ENCODE results near the gene CEP104.

The CEP104 gene

DNA sequence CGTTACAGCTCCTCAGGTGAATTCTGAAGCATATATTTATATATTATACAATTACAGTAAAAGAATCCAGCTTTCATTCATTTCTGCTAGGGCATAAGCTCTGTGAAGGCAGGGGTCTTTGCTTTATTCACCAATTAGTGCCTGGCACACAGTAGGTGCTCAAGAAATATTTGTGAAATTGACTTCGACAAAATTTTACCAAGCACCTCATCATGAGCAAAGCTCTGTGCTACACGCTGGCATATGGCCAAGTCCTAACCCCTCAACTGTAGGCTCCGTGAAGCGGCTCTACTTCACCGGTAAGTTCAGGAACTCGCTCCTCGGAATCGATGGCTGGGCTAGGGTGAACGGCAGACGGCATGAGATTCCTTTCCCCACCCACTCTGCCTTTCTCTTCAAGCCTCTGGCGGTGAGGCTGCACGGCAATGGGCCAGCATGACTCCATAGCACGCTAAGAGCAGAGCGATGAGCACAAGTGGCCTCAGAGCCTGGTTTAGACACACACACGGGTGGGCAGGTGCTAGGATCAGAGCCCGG lies 34.4 kb upstream of the CEP104 start:
- H3K4me1 ChIP-seq (ENCODE audit: control insufficient read depth, insufficient read depth, low read length): peaks cover 4% of the 10 kb centered on the region
- no peaks in the 10 kb centered on the region for H3K27me3 ChIP-seq (replicated peaks; ENCODE audit: control insufficient read depth, insufficient read depth, low read length)
- H3K4me3 ChIP-seq (ENCODE audit: low read length): no peak overlapping the region
- no peak for DNase-seq (ENCODE audit: low read depth)
- no peak overlapping the region for H3K9ac ChIP-seq (ENCODE audit: low read length)
- H3K9me3 ChIP-seq (ENCODE audit: control insufficient read depth, low read length): no peaks in the 10 kb centered on the region
- peaks cover 43% of the 10 kb centered on the region for H3K36me3 ChIP-seq (ENCODE audit: control insufficient read depth, insufficient read depth, low read length, severe bottlenecking)

DNA sequence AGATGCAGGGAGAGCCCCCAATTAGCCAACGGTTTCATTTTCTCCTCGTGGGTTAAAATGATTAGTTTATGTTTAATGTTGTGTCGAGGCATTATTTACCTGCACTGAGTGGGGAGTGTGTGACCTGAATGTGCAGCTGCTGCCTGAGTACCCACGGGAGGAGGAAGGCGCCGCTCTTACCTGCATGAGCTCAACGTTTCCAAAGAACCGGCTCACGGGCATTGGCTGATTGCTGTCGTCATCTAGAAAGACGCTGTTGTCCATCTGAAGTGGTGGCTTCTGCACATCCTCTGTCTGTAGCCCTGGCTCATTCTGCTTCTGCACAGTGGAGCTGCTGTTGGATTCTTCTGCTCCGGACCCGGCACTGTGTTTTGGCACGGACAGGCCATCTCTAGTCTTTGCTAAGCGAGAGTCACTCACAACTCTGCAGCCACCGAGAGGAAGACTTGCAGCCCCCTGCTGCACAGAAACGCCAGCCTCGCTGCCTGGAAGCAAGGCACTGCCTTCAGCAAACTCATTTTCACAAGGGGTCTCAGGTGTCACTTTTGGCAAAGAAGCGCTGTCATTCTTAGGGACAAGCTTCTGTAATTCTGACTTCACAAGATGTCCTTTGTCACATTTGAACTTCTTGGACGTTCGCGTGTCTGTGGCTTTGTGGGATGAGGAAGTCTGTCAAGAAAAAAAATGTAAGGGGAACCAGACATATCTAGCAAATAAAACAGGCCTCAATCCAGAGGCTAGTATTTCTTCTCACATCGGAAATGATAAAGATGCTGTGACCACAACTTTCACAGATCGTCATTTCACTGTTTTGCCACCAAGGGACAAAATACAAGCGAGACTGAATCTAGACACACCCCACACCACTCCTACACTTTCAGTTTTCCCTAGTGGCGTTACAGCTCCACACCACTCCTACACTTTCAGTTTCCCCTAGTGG lies 33.6 kb upstream of the CEP104 start:
- Histone ChIP-seq H3K27me3 (replicated peaks; ENCODE audit: control insufficient read depth, insufficient read depth, low read length) (no peaks in the 10 kb centered on the region), H3K9ac (ENCODE audit: low read length) (no peak overlapping the region), H3K36me3 (ENCODE audit: control insufficient read depth, insufficient read depth, low read length, severe bottlenecking) (peaks cover 51% of the 10 kb centered on the region), H3K4me3 (ENCODE audit: low read length) (no peak overlapping the region), H3K4me1 (ENCODE audit: control insufficient read depth, insufficient read depth, low read length) (peaks cover under 1% of the 10 kb centered on the region), H3K9me3 (ENCODE audit: control insufficient read depth, low read length) (no peaks in the 10 kb centered on the region)
- DNase-seq (ENCODE audit: low read depth): no peak

DNA sequence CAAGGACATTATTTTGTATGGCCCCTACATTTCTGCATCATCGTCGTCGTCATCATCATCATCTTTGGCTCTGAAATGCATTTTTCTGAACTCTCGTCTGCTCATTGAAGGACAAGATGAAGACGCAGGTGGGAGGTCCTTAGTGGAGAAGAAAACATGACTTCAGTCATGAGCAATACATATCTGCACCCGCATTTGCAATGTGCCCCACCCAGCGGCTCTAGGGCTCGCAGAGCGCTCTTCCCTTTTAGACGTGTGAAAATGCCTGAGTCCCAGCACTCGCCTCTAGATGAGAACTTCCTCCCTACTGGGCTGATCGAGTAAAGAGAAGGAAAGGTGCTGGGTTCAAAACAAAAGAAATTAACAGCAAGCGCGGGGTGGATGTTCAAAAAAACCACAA lies 32.9 kb upstream of the CEP104 start:
- no peak for DNase-seq (ENCODE audit: low read depth)
- Histone ChIP-seq H3K27me3 (replicated peaks; ENCODE audit: control insufficient read depth, insufficient read depth, low read length) (no peaks in the 10 kb centered on the region), H3K4me3 (ENCODE audit: low read length) (no peak overlapping the region), H3K36me3 (ENCODE audit: control insufficient read depth, insufficient read depth, low read length, severe bottlenecking) (peaks cover 56% of the 10 kb centered on the region), H3K9me3 (ENCODE audit: control insufficient read depth, low read length) (no peaks in the 10 kb centered on the region), H3K4me1 (ENCODE audit: control insufficient read depth, insufficient read depth, low read length) (no peaks in the 10 kb centered on the region), H3K9ac (ENCODE audit: low read length) (no peak overlapping the region)

DNA sequence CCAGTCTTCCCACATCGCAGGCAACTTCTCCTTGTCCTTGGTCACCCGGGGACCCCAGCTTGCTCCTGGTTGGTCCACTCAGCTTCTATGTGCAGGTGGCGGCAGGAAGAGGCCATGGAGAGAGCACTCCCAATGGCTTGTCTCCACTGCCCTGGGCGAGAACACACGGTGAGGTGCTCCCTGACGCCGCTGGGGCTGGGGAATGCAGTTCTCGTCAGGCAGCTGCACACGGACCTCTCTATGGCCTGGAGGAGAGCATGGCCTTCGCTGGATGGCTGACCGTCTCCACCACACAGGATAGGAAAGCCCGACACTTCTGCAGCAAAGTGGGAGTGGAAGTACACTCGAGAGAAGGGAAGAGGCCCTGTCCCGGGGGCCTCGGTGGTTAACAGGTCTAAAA lies 31.3 kb upstream of the CEP104 start:
- DNase-seq (ENCODE audit: low read depth): no peak
- Histone ChIP-seq H3K9ac (ENCODE audit: low read length) (no peak overlapping the region), H3K4me3 (ENCODE audit: low read length) (no peak overlapping the region), H3K4me1 (ENCODE audit: control insufficient read depth, insufficient read depth, low read length) (no peaks in the 10 kb centered on the region), H3K27me3 (replicated peaks; ENCODE audit: control insufficient read depth, insufficient read depth, low read length) (no peaks in the 10 kb centered on the region), H3K9me3 (ENCODE audit: control insufficient read depth, low read length) (no peaks in the 10 kb centered on the region), H3K36me3 (ENCODE audit: control insufficient read depth, insufficient read depth, low read length, severe bottlenecking) (peaks cover 62% of the 10 kb centered on the region)

DNA sequence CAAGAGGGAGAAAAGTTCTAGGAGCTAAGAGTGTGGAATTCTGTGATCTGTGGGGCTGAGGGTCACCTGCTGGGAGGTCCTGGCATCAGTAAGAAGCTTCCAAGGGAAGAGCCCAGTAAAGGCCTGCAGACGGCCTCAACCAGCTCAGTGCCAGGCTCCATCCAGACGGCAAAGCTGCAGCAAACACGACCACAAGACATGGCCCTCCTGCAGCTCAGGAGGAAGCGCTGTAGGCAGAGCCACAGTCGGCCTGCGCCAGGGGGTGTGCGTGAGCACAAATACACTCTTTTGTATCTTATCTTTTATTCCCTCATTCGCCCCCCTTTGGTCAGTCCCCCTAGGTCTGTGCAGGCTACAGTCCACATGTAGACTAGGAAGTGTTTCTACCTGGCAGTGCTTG lies 29.7 kb upstream of the CEP104 start:
- Histone ChIP-seq H3K9ac (ENCODE audit: low read length) (no peak overlapping the region), H3K4me1 (ENCODE audit: control insufficient read depth, insufficient read depth, low read length) (no peaks in the 10 kb centered on the region), H3K4me3 (ENCODE audit: low read length) (no peak overlapping the region), H3K27me3 (replicated peaks; ENCODE audit: control insufficient read depth, insufficient read depth, low read length) (no peaks in the 10 kb centered on the region), H3K36me3 (ENCODE audit: control insufficient read depth, insufficient read depth, low read length, severe bottlenecking) (peaks cover 63% of the 10 kb centered on the region), H3K9me3 (ENCODE audit: control insufficient read depth, low read length) (no peaks in the 10 kb centered on the region)
- DNase-seq (ENCODE audit: low read depth): no peak

DNA sequence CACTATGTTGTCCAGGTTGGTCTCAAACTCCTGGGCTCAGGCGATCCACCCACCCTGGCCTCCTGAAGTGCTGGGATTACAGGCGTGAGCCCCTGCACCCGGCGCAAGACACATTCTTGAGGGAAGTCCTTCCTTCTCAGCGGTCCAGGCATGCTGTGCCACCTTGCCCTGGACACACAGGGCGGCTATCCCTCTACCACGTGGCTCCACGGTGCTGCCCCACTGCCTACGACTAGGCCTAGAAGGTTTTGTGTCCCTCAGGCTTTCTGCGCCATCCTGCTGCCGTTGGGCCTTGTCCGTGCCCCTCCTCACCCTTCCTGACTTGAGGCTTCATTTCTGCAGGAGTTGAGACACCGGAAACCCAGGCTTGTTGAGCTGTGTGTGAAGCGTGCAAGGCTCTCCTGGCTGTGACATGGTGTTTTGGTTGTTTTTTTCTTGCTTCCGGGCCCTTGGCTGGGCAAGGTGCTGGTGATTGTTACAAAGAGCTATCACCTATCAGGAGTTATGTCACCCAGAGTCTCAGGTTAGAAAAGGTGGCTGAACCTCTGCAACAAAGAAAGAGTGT lies 29.2 kb upstream of the CEP104 start:
- Histone ChIP-seq H3K4me3 (ENCODE audit: low read length) (no peak overlapping the region), H3K9me3 (ENCODE audit: control insufficient read depth, low read length) (no peaks in the 10 kb centered on the region), H3K36me3 (ENCODE audit: control insufficient read depth, insufficient read depth, low read length, severe bottlenecking) (peaks cover 58% of the 10 kb centered on the region), H3K9ac (ENCODE audit: low read length) (no peak overlapping the region), H3K27me3 (replicated peaks; ENCODE audit: control insufficient read depth, insufficient read depth, low read length) (no peaks in the 10 kb centered on the region), H3K4me1 (ENCODE audit: control insufficient read depth, insufficient read depth, low read length) (no peaks in the 10 kb centered on the region)
- DNase-seq (ENCODE audit: low read depth): no peak

DNA sequence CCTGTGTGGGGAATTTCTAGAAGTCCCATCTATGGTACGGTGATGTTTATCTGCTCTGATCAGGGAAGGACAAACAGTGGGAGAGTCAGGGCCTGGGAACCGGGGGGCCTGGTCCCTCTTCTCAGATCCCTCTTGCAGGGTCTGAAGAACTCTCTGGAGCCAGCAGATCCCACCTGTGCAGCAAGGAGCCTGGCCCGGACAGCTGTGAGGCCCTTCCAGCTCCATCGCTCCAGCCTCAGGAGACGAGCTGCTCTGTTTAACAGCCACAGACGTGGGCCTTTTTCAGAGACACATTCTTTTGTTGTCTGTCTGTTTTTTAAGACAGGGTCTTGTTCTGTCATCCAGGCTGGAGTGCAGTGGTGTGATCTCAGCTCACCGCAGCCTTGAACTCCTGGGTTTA lies 28.6 kb upstream of the CEP104 start:
- Histone ChIP-seq H3K36me3 (ENCODE audit: control insufficient read depth, insufficient read depth, low read length, severe bottlenecking) (peaks cover 53% of the 10 kb centered on the region), H3K4me1 (ENCODE audit: control insufficient read depth, insufficient read depth, low read length) (no peaks in the 10 kb centered on the region), H3K27me3 (replicated peaks; ENCODE audit: control insufficient read depth, insufficient read depth, low read length) (no peaks in the 10 kb centered on the region), H3K9me3 (ENCODE audit: control insufficient read depth, low read length) (no peaks in the 10 kb centered on the region), H3K9ac (ENCODE audit: low read length) (no peak overlapping the region), H3K4me3 (ENCODE audit: low read length) (no peak overlapping the region)
- no peak for DNase-seq (ENCODE audit: low read depth)

DNA sequence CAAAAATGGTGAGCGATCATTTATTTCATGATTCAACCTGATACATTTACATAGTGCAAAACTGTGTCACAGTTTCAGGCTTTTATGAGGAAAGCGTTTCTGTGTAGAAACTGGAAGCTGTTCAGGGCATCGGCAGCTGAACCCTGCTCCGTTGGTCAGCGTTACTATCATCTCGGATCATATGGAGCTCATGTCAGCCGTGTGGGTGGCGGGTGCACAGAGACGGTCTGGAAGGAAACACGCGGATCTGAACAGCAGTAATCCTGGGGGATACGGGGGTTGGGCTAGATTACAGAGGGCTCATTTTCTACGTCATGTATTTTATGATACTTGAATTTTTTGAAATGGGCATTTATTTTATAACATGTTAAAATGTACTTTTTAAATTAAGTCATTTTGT lies 28.0 kb upstream of the CEP104 start:
- Histone ChIP-seq H3K4me3 (ENCODE audit: low read length) (no peak overlapping the region), H3K9ac (ENCODE audit: low read length) (no peak overlapping the region), H3K36me3 (ENCODE audit: control insufficient read depth, insufficient read depth, low read length, severe bottlenecking) (peaks cover 47% of the 10 kb centered on the region), H3K9me3 (ENCODE audit: control insufficient read depth, low read length) (no peaks in the 10 kb centered on the region), H3K4me1 (ENCODE audit: control insufficient read depth, insufficient read depth, low read length) (no peaks in the 10 kb centered on the region), H3K27me3 (replicated peaks; ENCODE audit: control insufficient read depth, insufficient read depth, low read length) (no peaks in the 10 kb centered on the region)
- DNase-seq (ENCODE audit: low read depth): no peak

DNA sequence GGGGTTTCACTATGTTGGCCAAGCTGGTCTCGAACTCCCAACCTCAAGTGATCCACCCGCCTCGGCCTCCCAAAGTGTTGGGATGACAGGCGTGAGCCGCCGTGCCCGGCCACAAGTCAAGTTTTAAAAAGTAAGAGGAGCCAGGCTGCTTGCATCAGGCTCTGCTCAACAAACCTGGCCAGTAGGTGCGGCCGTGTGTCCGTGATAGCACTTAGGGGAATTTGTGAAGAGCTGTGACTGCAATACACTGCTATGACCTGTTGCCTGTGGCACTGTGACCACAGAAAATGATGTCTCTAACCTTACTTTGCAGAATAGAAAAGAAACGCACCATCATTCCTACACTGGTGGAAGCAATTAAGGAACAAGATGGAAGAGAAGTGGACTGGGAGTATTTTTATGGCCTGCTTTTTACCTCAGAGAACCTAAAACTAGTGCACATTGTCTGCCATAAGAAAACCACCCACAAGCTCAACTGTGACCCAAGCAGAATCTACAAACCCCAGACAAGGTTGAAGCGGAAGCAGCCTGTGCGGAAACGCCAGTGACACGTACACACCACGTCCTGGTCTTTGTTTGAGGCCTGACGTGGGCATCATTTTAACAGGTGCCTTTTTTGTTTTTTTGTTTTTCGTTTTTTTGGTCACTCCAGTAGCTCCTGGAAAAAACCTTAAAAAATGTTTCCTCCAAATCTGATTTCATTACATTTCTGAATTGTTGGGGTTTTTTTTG lies 26.3 kb upstream of the CEP104 start:
- DNase-seq (ENCODE audit: low read depth): no peak
- Histone ChIP-seq H3K9me3 (ENCODE audit: control insufficient read depth, low read length) (peaks cover 14% of the 10 kb centered on the region), H3K4me1 (ENCODE audit: control insufficient read depth, insufficient read depth, low read length) (no peaks in the 10 kb centered on the region), H3K4me3 (ENCODE audit: low read length) (no peak overlapping the region), H3K9ac (ENCODE audit: low read length) (no peak overlapping the region), H3K36me3 (ENCODE audit: control insufficient read depth, insufficient read depth, low read length, severe bottlenecking) (peaks cover 42% of the 10 kb centered on the region), H3K27me3 (replicated peaks; ENCODE audit: control insufficient read depth, insufficient read depth, low read length) (no peaks in the 10 kb centered on the region)

DNA sequence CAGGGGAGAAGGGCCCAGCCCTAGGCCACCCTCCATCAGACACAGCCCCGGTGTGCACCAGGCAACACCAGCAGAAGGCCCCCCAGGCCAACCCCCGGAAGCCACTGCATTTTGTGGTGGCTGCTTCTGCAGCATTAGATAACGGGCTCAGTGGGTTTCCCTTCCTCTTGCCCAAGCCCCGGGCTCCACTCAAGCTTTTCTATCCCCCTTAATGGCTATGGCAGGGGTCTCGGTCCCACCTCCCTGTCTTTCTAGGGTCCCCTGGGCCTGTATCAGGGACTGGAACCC lies 24.1 kb upstream of the CEP104 start:
- Histone ChIP-seq H3K36me3 (ENCODE audit: control insufficient read depth, insufficient read depth, low read length, severe bottlenecking) (peaks cover 32% of the 10 kb centered on the region), H3K4me3 (ENCODE audit: low read length) (no peak overlapping the region), H3K9me3 (ENCODE audit: control insufficient read depth, low read length) (peaks cover 14% of the 10 kb centered on the region), H3K27me3 (replicated peaks; ENCODE audit: control insufficient read depth, insufficient read depth, low read length) (no peaks in the 10 kb centered on the region), H3K4me1 (ENCODE audit: control insufficient read depth, insufficient read depth, low read length) (no peaks in the 10 kb centered on the region), H3K9ac (ENCODE audit: low read length) (no peak overlapping the region)
- no peak for DNase-seq (ENCODE audit: low read depth)

DNA sequence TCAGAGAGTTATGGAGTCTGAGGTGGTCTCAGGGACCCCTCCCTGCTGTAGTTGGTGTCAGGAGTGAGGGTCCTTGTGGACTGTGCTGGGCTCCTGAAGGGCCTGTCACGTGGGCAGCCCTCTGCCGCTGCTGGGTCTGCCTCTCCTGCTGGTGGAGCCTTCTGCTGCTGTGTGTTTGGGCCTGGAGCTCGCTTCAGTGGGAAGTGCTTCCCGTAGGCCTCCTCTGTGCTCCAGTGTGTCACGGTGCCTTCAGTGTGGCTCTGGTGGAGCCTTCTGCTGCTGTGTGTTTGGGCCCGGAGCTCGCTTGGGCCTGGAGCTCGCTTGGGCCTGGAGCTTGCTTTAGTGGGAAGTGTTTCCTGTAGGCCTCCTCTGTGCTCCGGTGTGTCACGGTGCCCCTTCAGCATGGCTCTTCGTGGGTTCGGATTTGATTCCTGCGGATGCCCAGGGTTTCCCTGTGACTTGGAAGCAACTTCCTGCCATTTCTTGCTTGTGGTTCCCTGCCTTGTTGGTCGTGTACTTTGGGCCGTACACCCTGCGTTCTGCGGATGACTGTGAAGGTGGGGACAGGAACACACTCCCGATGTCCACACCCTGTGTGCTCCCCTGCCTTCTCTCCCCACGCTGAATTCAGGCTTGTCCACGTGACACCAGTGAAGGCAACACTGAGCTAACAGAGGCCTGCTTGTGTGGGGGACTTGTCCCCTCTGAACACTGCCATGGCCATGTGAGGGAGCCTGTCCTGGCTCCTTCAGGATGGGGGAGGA lies 23.6 kb upstream of the CEP104 start:
- H3K9me3 ChIP-seq (ENCODE audit: control insufficient read depth, low read length): peaks cover 14% of the 10 kb centered on the region
- H3K27me3 ChIP-seq (replicated peaks; ENCODE audit: control insufficient read depth, insufficient read depth, low read length): no peaks in the 10 kb centered on the region
- H3K4me3 ChIP-seq (ENCODE audit: low read length): no peak overlapping the region
- peaks cover 30% of the 10 kb centered on the region for H3K36me3 ChIP-seq (ENCODE audit: control insufficient read depth, insufficient read depth, low read length, severe bottlenecking)
- DNase-seq (ENCODE audit: low read depth): no peak
- no peaks in the 10 kb centered on the region for H3K4me1 ChIP-seq (ENCODE audit: control insufficient read depth, insufficient read depth, low read length)
- H3K9ac ChIP-seq (ENCODE audit: low read length): no peak overlapping the region

All from adipocyte (in vitro differentiated cells).